GM13977 (cell line): ENCODE results near the gene PYDC2.

ENCODE experiments used
- DNase-seq: peaks from one replicate; pipeline ENCODE4 v3.0.0; 2012; ENCODE audit warnings: low spot score
- CTCF ChIP-seq: IDR thresholded peaks from 2 replicates; pipeline ENCODE4 v1.5.1; 2012; ENCODE audit warnings: mild to moderate bottlenecking, control low read depth; ENCODE audit not compliant: insufficient read depth; ENCODE audit errors: extremely low read depth, missing control alignments
- in situ Hi-C: fragments of 300-500 bp; cut with MboI; formaldehyde crosslinking; loops from one replicate; pipeline ENCODE4 v1.12.0; 2022; ENCODE audit warnings: low sequenced_read_pairs, low pct_unique_long_range_greater_than_20kb, mixed read lengths, inconsistent platforms; ENCODE audit not compliant: unreplicated experiment

The PYDC2 gene

DNA sequence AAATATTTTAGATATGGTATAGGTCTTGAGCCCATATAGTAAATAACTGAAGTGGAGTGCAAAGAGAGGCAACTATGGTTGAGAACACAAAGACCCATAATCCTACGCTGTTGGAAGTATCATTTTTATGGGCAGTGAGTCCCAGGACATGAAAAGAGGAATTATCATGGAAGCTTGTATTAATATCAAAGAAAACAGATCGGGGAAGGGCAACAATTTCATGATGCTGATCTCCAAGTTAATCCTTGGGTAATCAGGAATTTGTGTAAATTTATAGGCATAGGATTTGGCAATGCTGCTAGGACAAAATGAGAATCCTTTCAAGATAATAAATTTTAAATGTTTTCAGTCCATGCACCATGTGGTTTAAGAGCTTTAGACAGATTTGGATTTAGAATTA, 40.2 kb upstream of the PYDC2 start:
- in situ Hi-C loops, result loop anchor here (25.0 kb wide), 2 partner anchors 792 to 1017 kb away; no protein-coding TSS in a partner anchor
- no peak for DNase-seq
- TF ChIP-seq CTCF, result no peak

DNA sequence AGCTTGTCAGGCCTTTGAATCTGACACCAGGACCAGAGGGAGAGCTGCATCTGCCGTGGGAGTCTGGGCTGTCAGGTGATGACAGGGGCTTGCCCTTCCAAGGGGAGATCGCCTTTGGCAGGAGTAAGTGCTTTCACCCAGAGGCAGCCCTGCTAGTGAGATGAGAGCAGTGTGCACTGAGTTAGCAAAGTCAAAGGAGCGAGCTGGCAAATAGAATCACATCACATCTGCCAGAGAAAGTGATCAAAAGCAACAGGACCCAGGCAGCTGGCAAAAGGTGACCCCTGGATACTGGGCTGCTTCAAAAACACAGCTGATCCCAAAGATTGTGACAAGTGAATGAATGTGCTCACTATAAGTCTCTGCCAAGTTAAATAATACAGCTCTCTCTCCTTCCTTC, 36.1 kb upstream of the PYDC2 start:
- in situ Hi-C loops, result loop anchor here (25.0 kb wide), 2 partner anchors 787 to 1012 kb away; no protein-coding TSS in a partner anchor
- no peak for DNase-seq
- no peak for TF ChIP-seq CTCF

DNA sequence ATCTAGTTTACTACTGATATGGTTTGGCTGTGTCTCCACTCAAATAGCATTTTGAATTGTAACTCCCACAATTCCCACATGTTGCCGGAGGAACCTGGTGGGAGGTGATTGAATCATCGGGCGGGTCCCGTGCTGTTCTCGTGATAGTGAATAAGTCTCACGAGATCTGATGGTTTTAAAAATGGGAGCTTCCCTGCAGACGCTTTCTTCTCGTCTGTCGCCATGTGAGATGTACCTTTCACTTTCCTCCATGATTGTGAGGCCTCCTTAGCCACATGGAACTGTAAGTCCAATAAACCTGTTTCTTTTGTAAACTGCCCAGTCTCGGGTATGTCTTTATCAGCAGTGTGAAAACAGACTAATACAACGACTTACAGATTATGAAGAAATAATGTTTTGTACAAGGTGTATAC, 35.6 kb upstream of the PYDC2 start:
- in situ Hi-C loops, result no loop called here
- no peak for TF ChIP-seq CTCF
- no peak for DNase-seq

- in situ Hi-C loops, result no loop called here
- DNase-seq, result no peak
- no peak for TF ChIP-seq CTCF
Observed at GRCh38 chr3:191426311-191426710, 34.7 kb upstream of the PYDC2 start.

DNA sequence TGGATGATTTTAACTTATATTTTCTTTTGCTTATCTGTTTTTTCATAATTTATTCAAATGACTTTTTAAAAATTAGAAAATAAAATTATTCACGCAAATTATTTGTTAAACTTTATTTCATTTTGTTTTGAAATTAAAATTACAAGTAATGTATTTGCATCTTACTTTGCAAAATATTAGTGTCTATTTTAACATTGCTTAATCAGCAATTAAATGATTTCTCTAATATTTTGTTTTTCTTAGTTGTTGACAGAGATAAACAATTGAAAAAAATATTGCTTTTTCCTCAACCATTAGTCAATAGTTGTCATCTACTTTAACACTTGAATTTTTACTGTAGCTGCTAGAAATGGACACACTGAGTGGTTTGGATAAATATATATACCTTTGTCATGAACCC, 32.8 kb upstream of the PYDC2 start:
- in situ Hi-C loops, result no loop called here
- DNase-seq, result no peak
- no peak for TF ChIP-seq CTCF

GRCh38 chr3:191430103-191430502, 30.9 kb upstream of the PYDC2 start:
- DNase-seq, result no peak
- TF ChIP-seq CTCF, result no peak
- in situ Hi-C loops, result no loop called here

DNA sequence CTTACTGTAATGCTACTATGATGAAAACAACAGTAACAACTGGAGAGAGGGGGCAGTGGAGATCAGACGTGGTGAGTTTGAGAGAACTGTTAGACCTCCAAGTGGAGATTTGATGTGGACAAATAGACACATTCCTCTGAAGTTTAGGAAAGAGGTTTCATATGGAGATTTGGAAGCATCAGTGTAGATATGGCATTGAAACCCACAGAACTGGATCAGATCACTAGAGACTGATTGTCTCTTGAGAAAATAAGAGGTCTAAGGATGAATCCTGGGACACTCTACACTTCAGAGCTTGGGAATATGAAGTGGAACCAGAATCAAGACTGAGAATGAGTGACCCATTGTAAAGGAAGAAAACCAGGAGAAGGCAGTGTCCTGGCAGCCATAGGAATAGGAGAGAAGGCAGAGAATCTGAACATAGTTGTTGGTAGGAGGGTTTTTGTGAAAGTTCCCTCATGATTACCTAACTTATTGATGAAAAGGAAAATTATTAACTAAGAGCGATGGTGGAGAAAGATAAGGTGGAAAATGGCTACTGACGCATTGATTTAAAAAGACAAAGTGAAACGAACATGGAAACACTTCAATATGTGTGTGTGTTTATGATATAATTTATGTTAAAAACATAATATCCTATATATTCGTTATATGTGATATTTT, 29.7 kb upstream of the PYDC2 start:
- DNase-seq, result no peak
- in situ Hi-C loops, result no loop called here
- TF ChIP-seq CTCF, result no peak
